Fibroblast of lung (primary cell): ENCODE measurements around the gene AMDHD2. TPM values are rescaled to one million over a fixed set of nuclear protein-coding genes. Genes with fewer than 3 reads are reported as not detected.

Experiments
- DNase-seq, 2 donors: peaks; one replicate each; pipeline versions ENCODE4 v3.0.0 to v3.0.0-alpha.2; 2010; ENCODE audit warnings: low read depth in 2 of 2
- H2AFZ ChIP-seq: 2 replicates; pipeline ENCODE4 v1.5.1; 2012; ENCODE audit warnings: low read length, control low read depth, inconsistent platforms
- H3K27ac ChIP-seq: 2 replicates; pipeline ENCODE4 v1.5.1; 2011; ENCODE audit warnings: low read length, control low read depth; ENCODE audit not compliant: insufficient read depth
- H3K27me3 ChIP-seq: 2 replicates; pipeline ENCODE4 v1.5.1; 2011; ENCODE audit warnings: mild to moderate bottlenecking, low read length; ENCODE audit not compliant: control insufficient read depth, insufficient read depth
- H3K36me3 ChIP-seq: 2 replicates; pipeline ENCODE4 v1.5.1; 2011; ENCODE audit warnings: low read length; ENCODE audit not compliant: control insufficient read depth, insufficient read depth
- H3K4me1 ChIP-seq: 2 replicates; pipeline ENCODE4 v1.5.1; 2011; ENCODE audit warnings: low read length; ENCODE audit not compliant: control insufficient read depth, insufficient read depth; ENCODE audit errors: extremely low read depth
- H3K4me2 ChIP-seq: 2 replicates; pipeline ENCODE4 v1.5.1; 2011; ENCODE audit warnings: low read length, control low read depth; ENCODE audit not compliant: insufficient read depth; ENCODE audit errors: extremely low read depth
- H3K4me3 ChIP-seq, 4 experiments: fragments of 200-600 bp in 1 of 4; sonication (generic) in 1 of 4; replicated peaks in 1 of 4; 2 replicates each; pipeline ENCODE4 v1.5.1; 2011 to 2016; ENCODE audit warnings: low read length in 4 of 4, low read depth in 3 of 4, mild to moderate bottlenecking in 3 of 4, control low read depth in 2 of 4, inconsistent platforms in 1 of 4, mixed read lengths in 1 of 4; ENCODE audit not compliant: insufficient read depth in 1 of 4; ENCODE audit errors: control extremely low read depth in 1 of 4
- H3K79me2 ChIP-seq: 2 replicates; pipeline ENCODE4 v1.5.1; 2012; ENCODE audit warnings: mild to moderate bottlenecking, low read length, inconsistent platforms; ENCODE audit not compliant: control insufficient read depth, insufficient read depth
- H3K9ac ChIP-seq: 2 replicates; pipeline ENCODE4 v1.5.1; 2011; ENCODE audit warnings: mild to moderate bottlenecking, low read length, control low read depth; ENCODE audit not compliant: insufficient read depth
- H3K9me3 ChIP-seq: 2 replicates; pipeline ENCODE4 v1.5.1; 2012; ENCODE audit warnings: low read depth, low read length; ENCODE audit not compliant: control insufficient read depth, insufficient read depth
- H4K20me1 ChIP-seq: 2 replicates; pipeline ENCODE4 v1.5.1; 2011; ENCODE audit warnings: low read length; ENCODE audit not compliant: control insufficient read depth, insufficient read depth; ENCODE audit errors: extremely low read depth
- EZH2 ChIP-seq: IDR thresholded peaks from 2 replicates; pipeline ENCODE4 v1.5.1; 2012; ENCODE audit warnings: low read length, control low read depth, mild to moderate bottlenecking; ENCODE audit errors: missing control alignments
- polyA plus RNA-seq, 2 donors: library from polyadenylated mRNA; depleted of rRNA in 1 of 2; stranded (reverse) in 1 of 2; unstranded in 1 of 2; fragments of >200 nt; gene quantifications; 2 replicates each; pipeline ENCODE4 v1.2.1, GENCODE V29; 2011 to 2012; ENCODE audit warnings: missing spikeins in 1 of 2
- total RNA-seq: library from RNA; depleted of rRNA; stranded (reverse); fragments of >200 nt; gene quantifications from 2 replicates; pipeline ENCODE4 v1.2.1, GENCODE V29; 2014
- TF ChIP-seq, protein P1 (sequence below), 2 donors: IDR thresholded peaks in 1 of 2; conservative IDR thresholded peaks in 1 of 2; 1 replicate in 1 of 2; 2 replicates in 1 of 2; pipeline ENCODE4 v1.5.1; 2011 to 2012; ENCODE audit warnings: low read length in 2 of 2, control low read depth in 1 of 2, inconsistent platforms in 1 of 2, low read depth in 1 of 2, mild to moderate bottlenecking in 1 of 2

The AMDHD2 gene
- total and polyA plus RNA-seq, 2 donors (not counting 1 experiment from before 2014, with no cell fraction given): 10.8 to 37.2 TPM

DNA sequence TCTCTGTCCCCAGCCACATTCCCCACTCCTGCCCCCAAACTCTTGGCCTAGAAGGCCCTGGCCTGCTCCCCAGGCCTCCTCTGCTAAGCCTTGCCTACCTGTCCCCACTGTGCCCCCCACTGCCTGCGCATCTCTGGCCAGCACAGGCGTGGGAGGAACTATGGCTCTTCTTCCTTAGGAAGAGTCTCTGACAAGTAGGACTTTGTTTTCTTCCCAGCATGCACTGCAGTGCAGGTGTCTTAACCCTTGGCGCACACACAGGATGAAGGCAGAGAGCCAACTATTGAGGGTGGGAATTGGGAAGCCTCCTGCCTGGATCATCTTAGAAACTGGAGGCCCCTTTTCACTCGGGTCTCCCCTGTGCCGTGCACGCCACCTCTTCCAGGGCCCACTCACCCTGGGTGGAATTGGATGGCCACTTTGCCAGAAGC lies 3.6 kb downstream of the AMDHD2 start:
- peaks cover 5% of the 10 kb centered on the region for H3K4me1 ChIP-seq
- H2AFZ ChIP-seq: no peak overlapping the region
- H4K20me1 ChIP-seq: no peaks in the 10 kb centered on the region
- H3K4me2 ChIP-seq: no peak overlapping the region
- H3K4me3 ChIP-seq: no peak overlapping the region
- H3K9me3 ChIP-seq: no peaks in the 10 kb centered on the region
- DNase-seq: no peak
- H3K9ac ChIP-seq: no peak overlapping the region
- peaks cover 23% of the 10 kb centered on the region for H3K79me2 ChIP-seq
- peaks cover 41% of the 10 kb centered on the region for H3K36me3 ChIP-seq
- H3K27ac ChIP-seq: no peak overlapping the region
- no peaks in the 10 kb centered on the region for H3K27me3 ChIP-seq
- no peak for TF ChIP-seq EZH2
- TF ChIP-seq, protein P1, sequence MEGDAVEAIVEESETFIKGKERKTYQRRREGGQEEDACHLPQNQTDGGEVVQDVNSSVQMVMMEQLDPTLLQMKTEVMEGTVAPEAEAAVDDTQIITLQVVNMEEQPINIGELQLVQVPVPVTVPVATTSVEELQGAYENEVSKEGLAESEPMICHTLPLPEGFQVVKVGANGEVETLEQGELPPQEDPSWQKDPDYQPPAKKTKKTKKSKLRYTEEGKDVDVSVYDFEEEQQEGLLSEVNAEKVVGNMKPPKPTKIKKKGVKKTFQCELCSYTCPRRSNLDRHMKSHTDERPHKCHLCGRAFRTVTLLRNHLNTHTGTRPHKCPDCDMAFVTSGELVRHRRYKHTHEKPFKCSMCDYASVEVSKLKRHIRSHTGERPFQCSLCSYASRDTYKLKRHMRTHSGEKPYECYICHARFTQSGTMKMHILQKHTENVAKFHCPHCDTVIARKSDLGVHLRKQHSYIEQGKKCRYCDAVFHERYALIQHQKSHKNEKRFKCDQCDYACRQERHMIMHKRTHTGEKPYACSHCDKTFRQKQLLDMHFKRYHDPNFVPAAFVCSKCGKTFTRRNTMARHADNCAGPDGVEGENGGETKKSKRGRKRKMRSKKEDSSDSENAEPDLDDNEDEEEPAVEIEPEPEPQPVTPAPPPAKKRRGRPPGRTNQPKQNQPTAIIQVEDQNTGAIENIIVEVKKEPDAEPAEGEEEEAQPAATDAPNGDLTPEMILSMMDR (conservative IDR thresholded peaks at IDR 0.05 in 1 of 2, IDR thresholded peaks at IDR 0.05 in 1 of 2; ENCODE audit: low read depth in 1 of 2, low read length in 2 of 2): no peak

- Histone ChIP-seq H3K4me2 (no peak overlapping the region), H3K36me3 (peaks cover 40% of the 10 kb centered on the region), H4K20me1 (no peaks in the 10 kb centered on the region), H3K4me1 (no peaks in the 10 kb centered on the region), H3K9me3 (no peaks in the 10 kb centered on the region), H3K9ac (no peak overlapping the region), H2AFZ (no peak overlapping the region), H3K27ac (no peak overlapping the region), H3K79me2 (peaks cover 17% of the 10 kb centered on the region), H3K4me3 (no peak overlapping the region), H3K27me3 (no peaks in the 10 kb centered on the region)
- TF ChIP-seq EZH2: no peak
- TF ChIP-seq, protein P1 (conservative IDR thresholded peaks at IDR 0.05 in 1 of 2, IDR thresholded peaks at IDR 0.05 in 1 of 2; ENCODE audit: low read depth in 1 of 2, low read length in 2 of 2): no peak
- DNase-seq: no peak
Observed at GRCh38 chr16:2524339-2524938, 4.3 kb downstream of the AMDHD2 start.

- DNase-seq: no peak
- Histone ChIP-seq H3K4me3 (no peak overlapping the region), H3K36me3 (peaks cover 46% of the 10 kb centered on the region), H2AFZ (no peak overlapping the region), H3K27ac (no peak overlapping the region), H3K27me3 (no peaks in the 10 kb centered on the region), H3K4me1 (no peaks in the 10 kb centered on the region), H3K4me2 (no peak overlapping the region), H3K9ac (no peak overlapping the region), H4K20me1 (no peaks in the 10 kb centered on the region), H3K79me2 (peaks cover 9% of the 10 kb centered on the region), H3K9me3 (no peaks in the 10 kb centered on the region)
- TF ChIP-seq EZH2: no peak
- TF ChIP-seq, protein P1 (conservative IDR thresholded peaks at IDR 0.05 in 1 of 2, IDR thresholded peaks at IDR 0.05 in 1 of 2; ENCODE audit: low read depth in 1 of 2, low read length in 2 of 2): no peak
Observed at GRCh38 chr16:2526135-2526534, 6.0 kb downstream of the AMDHD2 start.
